IMR-90 (cell line): ENCODE measurements around the gene INTS15. TPM values are rescaled to one million over a fixed set of nuclear protein-coding genes. Genes with fewer than 3 reads are reported as not detected.

ENCODE experiments used
- ATAC-seq: fragments of 200-7000 bp; cut with Tn5 transposase; 2 replicates; pipeline ENCODE4 v1.9.1; 2020; ENCODE audit warnings: low read depth, mild to moderate bottlenecking, moderate library complexity
- BruUV-seq: library from RNA; stranded (reverse); fragments of 400-500 nt; replicated peaks from 2 replicates; lab custom pipeline; 2021; lab: Mats Ljungman, UMichigan
- CTCF ChIA-PET: fragments of 300-600 bp; formaldehyde crosslinking; extraction: SDS; loops from one replicate; lab custom pipeline; 2021; ENCODE audit warnings: antibody characterized with exemption; lab: Yijun Ruan, JAX
- POLR2A ChIA-PET: fragments of 300-600 bp; sonication (Branson Sonifier 250); formaldehyde crosslinking; loops from one replicate; lab custom pipeline; 2022; ENCODE audit warnings: antibody characterized with exemption; ENCODE audit not compliant: unreplicated experiment; lab: Charles Lee
- DNase-seq: peaks from one replicate; pipeline ENCODE4 v3.0.0; 2013
- H2AFZ ChIP-seq: replicated peaks from 2 replicates; pipeline ENCODE3; 2013; ENCODE audit warnings: low read length, mild to moderate bottlenecking; ENCODE audit not compliant: poor library complexity
- H2AK5ac ChIP-seq: 2 replicates; pipeline ENCODE4 v1.6.1; 2013; ENCODE audit warnings: low read depth, low read length, inconsistent platforms
- H2AK9ac ChIP-seq: replicated peaks from 2 replicates; pipeline ENCODE3; 2013; ENCODE audit warnings: mild to moderate bottlenecking, low read depth, low read length, moderate library complexity; ENCODE audit not compliant: poor library complexity
- H2BK120ac ChIP-seq: 2 replicates; pipeline ENCODE4 v1.6.1; 2013; ENCODE audit warnings: low read depth, low read length, inconsistent platforms
- H2BK15ac ChIP-seq: 3 replicates; pipeline ENCODE4 v1.6.1; 2013; ENCODE audit warnings: low read depth, low read length, inconsistent platforms
- H2BK20ac ChIP-seq: 2 replicates; pipeline ENCODE4 v1.6.1; 2013; ENCODE audit warnings: low read depth, mild to moderate bottlenecking, inconsistent platforms, low read length, moderate library complexity
- H2BK5ac ChIP-seq: 2 replicates; pipeline ENCODE4 v1.6.1; 2013; ENCODE audit warnings: mild to moderate bottlenecking, low read depth, low read length, inconsistent platforms; ENCODE audit not compliant: poor library complexity, severe bottlenecking
- H3K14ac ChIP-seq: replicated peaks from 2 replicates; pipeline ENCODE4 v1.6.1; 2013; ENCODE audit warnings: low read depth, low read length, inconsistent platforms
- H3K18ac ChIP-seq: 2 replicates; pipeline ENCODE4 v1.6.1; 2013; ENCODE audit warnings: low read depth, low read length, control low read depth
- H3K23ac ChIP-seq: 2 replicates; pipeline ENCODE4 v1.6.1; 2013; ENCODE audit warnings: low read depth, low read length, inconsistent platforms
- H3K27ac ChIP-seq: 2 replicates; pipeline ENCODE4 v1.5.1; 2013; ENCODE audit warnings: mild to moderate bottlenecking, control low read depth, low read length; ENCODE audit not compliant: insufficient read depth
- H3K27me3 ChIP-seq: 2 replicates; pipeline ENCODE4 v1.6.1; 2013; ENCODE audit warnings: low read length; ENCODE audit not compliant: control insufficient read depth, insufficient read depth
- H3K36me3 ChIP-seq: 2 replicates; pipeline ENCODE4 v1.6.1; 2013; ENCODE audit warnings: low read length, mixed read lengths; ENCODE audit not compliant: control insufficient read depth, insufficient read depth
- H3K4ac ChIP-seq: 2 replicates; pipeline ENCODE4 v1.6.1; 2013; ENCODE audit warnings: low read depth, low read length, inconsistent platforms
- H3K4me1 ChIP-seq: 2 replicates; pipeline ENCODE4 v1.6.1; 2013; ENCODE audit warnings: low read length, mixed read lengths; ENCODE audit not compliant: control insufficient read depth, insufficient read depth
- H3K4me2 ChIP-seq: 2 replicates; pipeline ENCODE4 v1.6.1; 2013; ENCODE audit warnings: low read depth, mild to moderate bottlenecking, control low read depth, low read length, moderate library complexity
- H3K4me3 ChIP-seq: 2 replicates; pipeline ENCODE4 v1.5.1; 2013; ENCODE audit warnings: low read depth, mild to moderate bottlenecking, control low read depth, low read length, moderate library complexity; ENCODE audit not compliant: insufficient read depth
- H3K56ac ChIP-seq: 2 replicates; pipeline ENCODE4 v1.6.1; 2013; ENCODE audit warnings: low read length, inconsistent platforms; ENCODE audit not compliant: insufficient read depth; ENCODE audit errors: extremely low read depth
- H3K79me1 ChIP-seq, 2 experiments: 2 replicates each; pipeline ENCODE4 v1.6.1; 2013; ENCODE audit warnings: low read length in 2 of 2, inconsistent platforms in 1 of 2, low read depth in 1 of 2
- H3K9ac ChIP-seq: 2 replicates; pipeline ENCODE4 v1.6.1; 2013; ENCODE audit warnings: low read depth, low read length, control low read depth
- H3K9me1 ChIP-seq: 2 replicates; pipeline ENCODE4 v1.6.1; 2013; ENCODE audit warnings: low read length, inconsistent platforms; ENCODE audit not compliant: insufficient read depth
- H3K9me3 ChIP-seq: 2 replicates; pipeline ENCODE4 v1.6.1; 2013; ENCODE audit warnings: low read length; ENCODE audit not compliant: control insufficient read depth, insufficient read depth
- H4K20me1 ChIP-seq: 2 replicates; pipeline ENCODE4 v1.6.1; 2013; ENCODE audit warnings: low read length, inconsistent platforms; ENCODE audit not compliant: insufficient read depth
- H4K5ac ChIP-seq: 2 replicates; pipeline ENCODE4 v1.6.1; 2013; ENCODE audit warnings: mild to moderate bottlenecking, low read depth, low read length, control low read depth
- H4K8ac ChIP-seq, 2 experiments: 2 replicates each; pipeline ENCODE4 v1.6.1; 2013; ENCODE audit warnings: low read depth in 2 of 2, low read length in 2 of 2, control low read depth in 1 of 2, inconsistent platforms in 1 of 2
- H4K91ac ChIP-seq: 2 replicates; pipeline ENCODE4 v1.6.1; 2013; ENCODE audit warnings: low read depth, low read length, inconsistent platforms; ENCODE audit not compliant: insufficient read depth
- CEBPB ChIP-seq: IDR thresholded peaks from 2 replicates; pipeline ENCODE4 v1.6.1; 2012; ENCODE audit warnings: low read depth, low read length, improper control_type of control experiment
- whole genome bisulfite sequencing, 2 experiments: methylation state at CpG; one replicate each; pipeline versions ENCODE4 v1.1.5 to v1.1.7; 2013; ENCODE audit warnings: missing lambda C conversion rate in 2 of 2; ENCODE audit not compliant: insufficient read length in 1 of 2; ENCODE audit errors: extremely low coverage in 2 of 2; 5-methylcytosine and 5-hydroxymethylcytosine counted together
- dilution Hi-C: fragments of 300-500 bp; cut with HindIII; formaldehyde crosslinking; loops from one replicate; pipeline ENCODE4 v1.14.3; 2018; ENCODE audit warnings: low sequenced_read_pairs; ENCODE audit not compliant: unreplicated experiment
- in situ Hi-C: fragments of 300-500 bp; cut with MboI; formaldehyde crosslinking; loops from 3 replicates; pipeline ENCODE4 v1.14.3; 2019; ENCODE audit warnings: low sequenced_read_pairs, inconsistent platforms, mixed read lengths
- intact Hi-C: fragments of 100-400 bp; cut with micrococcal nuclease; formaldehyde crosslinking; loops from 2 replicates; pipeline ENCODE4 v1.10.0; 2022
- polyA plus RNA-seq, 3 experiments: library from polyadenylated mRNA; depleted of rRNA; stranded (reverse); fragments of >200 nt; gene quantifications; 2 replicates each; pipeline ENCODE4 v1.2.3, GENCODE V29; 2012; ENCODE audit warnings: low replicate concordance in 1 of 3
- total RNA-seq: library from RNA; depleted of rRNA; stranded (reverse); fragments of >200 nt; gene quantifications from 2 replicates; pipeline ENCODE4 v1.2.3, GENCODE V29; 2012
- TF ChIP-seq, protein P1 (sequence below): conservative IDR thresholded peaks from 2 replicates; pipeline ENCODE4 v1.5.1; 2012; ENCODE audit warnings: mild to moderate bottlenecking, low read depth, low read length, improper control_type of control experiment

INTS15 gene
- total and polyA plus RNA-seq, 2 of the 4 experiments (the other 2 are of a cell fraction): 7.0 to 20.8 TPM

DNA sequence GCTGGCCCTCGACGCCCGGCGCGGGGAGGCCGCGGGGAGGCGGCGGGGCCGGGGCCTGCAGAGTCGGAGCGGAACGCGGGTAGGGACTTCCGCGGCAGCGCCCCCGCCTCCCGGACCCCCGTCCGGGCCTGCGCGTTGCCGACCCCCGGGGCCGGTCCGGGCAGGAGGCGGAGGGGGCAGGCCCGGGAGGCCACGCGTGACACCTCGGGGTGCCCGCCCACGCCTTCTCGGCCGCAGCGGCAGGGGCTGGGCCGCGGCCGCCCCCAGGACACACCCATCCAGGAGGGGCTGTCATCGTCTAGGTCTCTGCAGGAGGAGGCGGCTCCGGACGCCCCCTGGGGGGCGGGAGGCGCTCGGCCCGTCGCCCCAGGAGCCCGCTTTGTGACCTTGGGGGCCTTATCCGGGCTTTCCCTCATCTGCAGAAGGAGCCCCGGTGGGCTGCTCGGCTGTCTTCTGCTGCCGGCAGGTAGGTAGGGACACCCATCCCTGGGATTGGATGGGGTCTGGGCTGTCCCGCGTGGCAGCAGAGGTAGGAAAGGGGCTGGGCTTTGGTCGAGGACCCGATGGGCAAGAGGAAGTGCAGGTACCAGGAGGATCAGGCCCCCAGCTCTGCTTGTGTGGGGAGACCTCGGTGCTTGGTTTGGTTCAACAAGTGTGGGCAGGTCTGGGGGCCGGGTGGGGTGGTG is 47.9 kb downstream of the INTS15 start:
- no peak overlapping the region for H2BK15ac ChIP-seq
- ChIA-PET CTCF (no interaction called here), POLR2A (no interaction called here)
- peak overlapping the region; percentile 53 for H2AK9ac ChIP-seq
- H2BK20ac ChIP-seq: no peak overlapping the region
- ATAC-seq (peak; percentile 62), DNase-seq (peak; percentile 8)
- H3K9ac ChIP-seq: peak overlapping the region; percentile 77
- no peak overlapping the region; the same call in 1 of the 2 replicates for H4K91ac ChIP-seq
- H3K79me1 ChIP-seq: peaks cover 19 to 46% of the 10 kb centered on the region in 2 experiments
- H4K20me1 ChIP-seq: 0 out of 2 replicates have a peak, but pooled peaks cover 7% of the 10 kb centered on the region
- H3K14ac ChIP-seq: 0 out of 2 replicates have a peak overlapping the region, but pooled peaks have one; percentile 48
- no peak overlapping the region for H3K18ac ChIP-seq
- BruUV-seq: no TSS peak
- H3K4me2 ChIP-seq: peak overlapping the region; percentile 95
- no peak overlapping the region for H4K5ac ChIP-seq
- no peak overlapping the region for H2BK5ac ChIP-seq
- H3K4me3 ChIP-seq: peak overlapping the region; percentile 95
- H3K4me1 ChIP-seq: peaks cover 7% of the 10 kb centered on the region
- H2AK5ac ChIP-seq: peak overlapping the region; percentile 62; the same call in 1 of the 2 replicates
- no peaks in the 10 kb centered on the region for H3K9me3 ChIP-seq
- peak overlapping the region; percentile 2; the same call in 1 of the 2 replicates for H3K4ac ChIP-seq
- H3K9me1 ChIP-seq: peaks cover 10% of the 10 kb centered on the region; the same call in 1 of the 2 replicates
- no peak for TF ChIP-seq CEBPB
- TF ChIP-seq, protein P1, sequence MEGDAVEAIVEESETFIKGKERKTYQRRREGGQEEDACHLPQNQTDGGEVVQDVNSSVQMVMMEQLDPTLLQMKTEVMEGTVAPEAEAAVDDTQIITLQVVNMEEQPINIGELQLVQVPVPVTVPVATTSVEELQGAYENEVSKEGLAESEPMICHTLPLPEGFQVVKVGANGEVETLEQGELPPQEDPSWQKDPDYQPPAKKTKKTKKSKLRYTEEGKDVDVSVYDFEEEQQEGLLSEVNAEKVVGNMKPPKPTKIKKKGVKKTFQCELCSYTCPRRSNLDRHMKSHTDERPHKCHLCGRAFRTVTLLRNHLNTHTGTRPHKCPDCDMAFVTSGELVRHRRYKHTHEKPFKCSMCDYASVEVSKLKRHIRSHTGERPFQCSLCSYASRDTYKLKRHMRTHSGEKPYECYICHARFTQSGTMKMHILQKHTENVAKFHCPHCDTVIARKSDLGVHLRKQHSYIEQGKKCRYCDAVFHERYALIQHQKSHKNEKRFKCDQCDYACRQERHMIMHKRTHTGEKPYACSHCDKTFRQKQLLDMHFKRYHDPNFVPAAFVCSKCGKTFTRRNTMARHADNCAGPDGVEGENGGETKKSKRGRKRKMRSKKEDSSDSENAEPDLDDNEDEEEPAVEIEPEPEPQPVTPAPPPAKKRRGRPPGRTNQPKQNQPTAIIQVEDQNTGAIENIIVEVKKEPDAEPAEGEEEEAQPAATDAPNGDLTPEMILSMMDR: peak; percentile 31; the same call in 1 of the 2 replicates
- H4K8ac ChIP-seq: no peak overlapping the region; a peak in 1 of 4 replicates
- dilution Hi-C loops: no loop called here
- no peaks in the 10 kb centered on the region for H3K27me3 ChIP-seq
- intact Hi-C loops: no loop called here
- H3K27ac ChIP-seq: peak overlapping the region; percentile 57; the same call in 1 of the 2 replicates
- H3K36me3 ChIP-seq: peaks cover 25% of the 10 kb centered on the region
- H2AFZ ChIP-seq: peak overlapping the region; percentile 82
- in situ Hi-C loops: no loop called here
- H3K23ac ChIP-seq: no peak overlapping the region
- H2BK120ac ChIP-seq: no peak overlapping the region
- H3K56ac ChIP-seq: no peak overlapping the region
- 4% methylated on average over 29 of the region's 60 CpGs; no CpG with 5 or more reads in 1 of the 2 experiments for WGBS, 2 experiments
